ENCODE data around the gene CDKN2B-AS1.

CDKN2B-AS1 gene

GRCh38 chr9:22041775-22042174, 47.2 kb downstream of the CDKN2B-AS1 start:
- peaks cover 20 to 34% of the 10 kb centered on the region in 2 donors for H3K4me1 ChIP-seq (ENCODE audit: control insufficient read depth in 2 of 2, insufficient read depth in 2 of 2, low read length in 2 of 2)
- H3K27ac ChIP-seq (ENCODE audit: low read depth in 2 of 2, low read length in 2 of 2) = peak overlapping the region; percentile 59 to 88
- no peaks in the 10 kb centered on the region for H3K9me3 ChIP-seq (ENCODE audit: control insufficient read depth in 2 of 2, low read length in 2 of 2)
- no peaks in the 10 kb centered on the region for H3K36me3 ChIP-seq (ENCODE audit: control insufficient read depth in 2 of 2, insufficient read depth in 2 of 2, low read length in 2 of 2)
- no peaks in the 10 kb centered on the region for H3K27me3 ChIP-seq (ENCODE audit: control insufficient read depth in 2 of 2, insufficient read depth in 2 of 2, low read length in 2 of 2)
- peak overlapping the region in 1 of 2 donors; percentile 29 for H3K9ac ChIP-seq (ENCODE audit: low read depth in 1 of 2, low read length in 2 of 2)
- peak overlapping the region in 1 of 2 donors; percentile 10 for H3K4me3 ChIP-seq (ENCODE audit: low read length in 2 of 2)

DNA sequence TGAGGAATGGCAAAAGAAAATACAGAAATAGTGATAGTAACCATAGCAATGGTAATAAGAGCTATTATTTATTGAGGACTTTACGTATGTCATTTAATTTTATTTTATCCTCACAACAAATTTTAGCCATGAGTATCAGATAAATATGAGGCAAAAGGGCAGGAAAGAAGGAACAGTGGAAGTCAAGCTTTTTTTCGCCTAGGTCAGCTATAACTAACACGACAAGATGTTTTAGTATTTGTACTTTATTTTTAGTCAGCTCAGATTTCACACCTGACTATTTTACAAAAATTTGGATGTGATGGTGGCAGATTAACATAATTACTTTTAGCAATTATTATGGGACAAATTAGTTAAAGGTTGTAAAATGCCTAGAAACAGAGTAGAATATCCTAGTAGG, 49.3 kb downstream of the CDKN2B-AS1 start:
- H3K36me3 ChIP-seq (ENCODE audit: control insufficient read depth in 2 of 2, insufficient read depth in 2 of 2, low read length in 2 of 2) = no peaks in the 10 kb centered on the region
- H3K27ac ChIP-seq (ENCODE audit: low read depth in 2 of 2, low read length in 2 of 2) = no peak overlapping the region
- H3K9ac ChIP-seq (ENCODE audit: low read depth in 1 of 2, low read length in 2 of 2) = no peak overlapping the region
- H3K27me3 ChIP-seq (ENCODE audit: control insufficient read depth in 2 of 2, insufficient read depth in 2 of 2, low read length in 2 of 2) = no peaks in the 10 kb centered on the region
- no peaks in the 10 kb centered on the region for H3K9me3 ChIP-seq (ENCODE audit: control insufficient read depth in 2 of 2, low read length in 2 of 2)
- peaks cover 9 to 27% of the 10 kb centered on the region in 2 donors for H3K4me1 ChIP-seq (ENCODE audit: control insufficient read depth in 2 of 2, insufficient read depth in 2 of 2, low read length in 2 of 2)
- H3K4me3 ChIP-seq (ENCODE audit: low read length in 2 of 2) = no peak overlapping the region

DNA sequence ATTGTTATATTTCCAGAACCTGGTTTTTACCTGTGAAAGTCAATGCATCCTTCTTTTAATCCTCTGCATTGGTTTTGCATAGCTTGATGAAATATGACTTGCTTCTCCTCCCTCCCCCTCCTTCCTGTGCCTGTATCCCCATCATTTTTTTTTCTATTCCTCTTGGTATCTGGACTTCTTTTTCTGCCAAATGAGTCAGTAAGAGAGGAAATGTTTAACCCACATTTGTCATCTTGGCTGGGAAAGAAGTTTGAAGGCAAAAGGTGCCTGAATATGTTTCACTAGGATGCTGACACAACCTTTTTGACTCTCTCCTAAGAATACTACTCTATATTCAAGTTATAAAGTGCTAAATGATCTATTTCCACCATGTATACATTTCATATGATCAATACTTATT, 50.0 kb downstream of the CDKN2B-AS1 start:
- Histone ChIP-seq H3K4me3 (ENCODE audit: low read length in 2 of 2) (no peak overlapping the region), H3K9ac (ENCODE audit: low read depth in 1 of 2, low read length in 2 of 2) (no peak overlapping the region), H3K27me3 (ENCODE audit: control insufficient read depth in 2 of 2, insufficient read depth in 2 of 2, low read length in 2 of 2) (no peaks in the 10 kb centered on the region), H3K4me1 (ENCODE audit: control insufficient read depth in 2 of 2, insufficient read depth in 2 of 2, low read length in 2 of 2) (peaks cover 6 to 20% of the 10 kb centered on the region in 2 donors), H3K9me3 (ENCODE audit: control insufficient read depth in 2 of 2, low read length in 2 of 2) (no peaks in the 10 kb centered on the region), H3K36me3 (ENCODE audit: control insufficient read depth in 2 of 2, insufficient read depth in 2 of 2, low read length in 2 of 2) (no peaks in the 10 kb centered on the region), H3K27ac (ENCODE audit: low read depth in 2 of 2, low read length in 2 of 2) (no peak overlapping the region)

GRCh38 chr9:22045423-22045822, 50.8 kb downstream of the CDKN2B-AS1 start:
- no peak overlapping the region for H3K4me3 ChIP-seq (ENCODE audit: low read length in 2 of 2)
- no peaks in the 10 kb centered on the region for H3K27me3 ChIP-seq (ENCODE audit: control insufficient read depth in 2 of 2, insufficient read depth in 2 of 2, low read length in 2 of 2)
- H3K27ac ChIP-seq (ENCODE audit: low read depth in 2 of 2, low read length in 2 of 2) = no peak overlapping the region
- H3K9me3 ChIP-seq (ENCODE audit: control insufficient read depth in 2 of 2, low read length in 2 of 2) = no peaks in the 10 kb centered on the region
- H3K9ac ChIP-seq (ENCODE audit: low read depth in 1 of 2, low read length in 2 of 2) = no peak overlapping the region
- peaks cover 4 to 14% of the 10 kb centered on the region in 2 donors for H3K4me1 ChIP-seq (ENCODE audit: control insufficient read depth in 2 of 2, insufficient read depth in 2 of 2, low read length in 2 of 2)
- no peaks in the 10 kb centered on the region for H3K36me3 ChIP-seq (ENCODE audit: control insufficient read depth in 2 of 2, insufficient read depth in 2 of 2, low read length in 2 of 2)

- H3K4me1 ChIP-seq (ENCODE audit: control insufficient read depth in 2 of 2, insufficient read depth in 2 of 2, low read length in 2 of 2) = peaks cover 3 to 8% of the 10 kb centered on the region in 2 donors
- no peaks in the 10 kb centered on the region for H3K9me3 ChIP-seq (ENCODE audit: control insufficient read depth in 2 of 2, low read length in 2 of 2)
- H3K36me3 ChIP-seq (ENCODE audit: control insufficient read depth in 2 of 2, insufficient read depth in 2 of 2, low read length in 2 of 2) = no peaks in the 10 kb centered on the region
- no peaks in the 10 kb centered on the region for H3K27me3 ChIP-seq (ENCODE audit: control insufficient read depth in 2 of 2, insufficient read depth in 2 of 2, low read length in 2 of 2)
- no peak overlapping the region for H3K9ac ChIP-seq (ENCODE audit: low read depth in 1 of 2, low read length in 2 of 2)
- H3K4me3 ChIP-seq (ENCODE audit: low read length in 2 of 2) = no peak overlapping the region
- no peak overlapping the region for H3K27ac ChIP-seq (ENCODE audit: low read depth in 2 of 2, low read length in 2 of 2)
Observed at GRCh38 chr9:22046243-22046885, 51.8 kb downstream of the CDKN2B-AS1 start.

GRCh38 chr9:22047596-22047995, 53.0 kb downstream of the CDKN2B-AS1 start:
- no peak overlapping the region for H3K9ac ChIP-seq (ENCODE audit: low read depth in 1 of 2, low read length in 2 of 2)
- H3K4me3 ChIP-seq (ENCODE audit: low read length in 2 of 2) = no peak overlapping the region
- no peak overlapping the region for H3K27ac ChIP-seq (ENCODE audit: low read depth in 2 of 2, low read length in 2 of 2)
- peaks cover 0 to 1% of the 10 kb centered on the region in 2 donors for H3K4me1 ChIP-seq (ENCODE audit: control insufficient read depth in 2 of 2, insufficient read depth in 2 of 2, low read length in 2 of 2)
- no peaks in the 10 kb centered on the region for H3K27me3 ChIP-seq (ENCODE audit: control insufficient read depth in 2 of 2, insufficient read depth in 2 of 2, low read length in 2 of 2)
- no peaks in the 10 kb centered on the region for H3K36me3 ChIP-seq (ENCODE audit: control insufficient read depth in 2 of 2, insufficient read depth in 2 of 2, low read length in 2 of 2)
- H3K9me3 ChIP-seq (ENCODE audit: control insufficient read depth in 2 of 2, low read length in 2 of 2) = no peaks in the 10 kb centered on the region

DNA sequence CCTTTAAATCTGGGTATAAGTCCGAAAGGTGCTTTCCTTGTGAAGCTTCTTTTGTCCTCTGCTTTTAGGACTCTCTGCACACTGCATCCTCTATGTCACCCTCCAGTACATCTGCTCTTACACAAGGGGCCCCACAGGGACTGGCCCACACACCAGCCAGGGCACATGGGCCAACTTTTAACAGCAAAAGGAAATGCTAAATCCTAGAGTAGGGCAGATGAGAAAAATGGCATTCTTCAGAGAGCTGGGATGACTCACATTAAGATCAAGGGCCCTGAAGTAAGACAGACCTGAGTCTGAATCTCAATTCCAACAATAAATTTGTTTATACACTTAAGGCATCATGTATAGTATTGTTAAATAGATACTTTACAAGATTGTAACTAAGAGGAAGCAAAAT, 54.8 kb downstream of the CDKN2B-AS1 start:
- Histone ChIP-seq H3K27me3 (ENCODE audit: control insufficient read depth in 2 of 2, insufficient read depth in 2 of 2, low read length in 2 of 2) (no peaks in the 10 kb centered on the region), H3K9me3 (ENCODE audit: control insufficient read depth in 2 of 2, low read length in 2 of 2) (no peaks in the 10 kb centered on the region), H3K36me3 (ENCODE audit: control insufficient read depth in 2 of 2, insufficient read depth in 2 of 2, low read length in 2 of 2) (no peaks in the 10 kb centered on the region), H3K4me1 (ENCODE audit: control insufficient read depth in 2 of 2, insufficient read depth in 2 of 2, low read length in 2 of 2) (no peaks in the 10 kb centered on the region), H3K27ac (ENCODE audit: low read depth in 2 of 2, low read length in 2 of 2) (no peak overlapping the region), H3K9ac (ENCODE audit: low read depth in 1 of 2, low read length in 2 of 2) (no peak overlapping the region), H3K4me3 (ENCODE audit: low read length in 2 of 2) (no peak overlapping the region)

DNA sequence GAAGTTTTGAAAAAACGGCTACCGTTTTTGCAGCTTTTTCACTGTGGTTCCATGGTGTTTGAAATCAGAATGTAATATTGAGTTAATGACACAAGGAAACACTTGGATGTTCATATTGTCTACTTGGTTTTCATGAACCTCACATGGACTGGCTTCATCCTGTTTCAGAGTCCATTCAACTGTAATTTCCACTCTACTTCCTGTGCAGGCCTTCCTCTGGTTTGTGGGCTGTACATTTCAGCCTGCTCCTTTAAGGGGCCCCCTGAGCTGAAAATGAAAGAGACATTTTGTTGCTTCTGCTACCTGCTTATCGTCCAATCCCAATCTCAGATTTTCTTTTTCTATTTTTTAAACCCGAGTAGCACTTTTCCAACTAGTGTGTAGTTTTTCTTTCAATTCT, 56.3 kb downstream of the CDKN2B-AS1 start:
- Histone ChIP-seq H3K27me3 (ENCODE audit: control insufficient read depth in 2 of 2, insufficient read depth in 2 of 2, low read length in 2 of 2) (no peaks in the 10 kb centered on the region), H3K36me3 (ENCODE audit: control insufficient read depth in 2 of 2, insufficient read depth in 2 of 2, low read length in 2 of 2) (no peaks in the 10 kb centered on the region), H3K9ac (ENCODE audit: low read depth in 1 of 2, low read length in 2 of 2) (no peak overlapping the region), H3K4me1 (ENCODE audit: control insufficient read depth in 2 of 2, insufficient read depth in 2 of 2, low read length in 2 of 2) (no peaks in the 10 kb centered on the region), H3K9me3 (ENCODE audit: control insufficient read depth in 2 of 2, low read length in 2 of 2) (no peaks in the 10 kb centered on the region), H3K27ac (ENCODE audit: low read depth in 2 of 2, low read length in 2 of 2) (no peak overlapping the region), H3K4me3 (ENCODE audit: low read length in 2 of 2) (no peak overlapping the region)

- H3K9me3 ChIP-seq (ENCODE audit: control insufficient read depth in 2 of 2, low read length in 2 of 2) = no peaks in the 10 kb centered on the region
- H3K4me3 ChIP-seq (ENCODE audit: low read length in 2 of 2) = no peak overlapping the region
- no peak overlapping the region for H3K9ac ChIP-seq (ENCODE audit: low read depth in 1 of 2, low read length in 2 of 2)
- H3K4me1 ChIP-seq (ENCODE audit: control insufficient read depth in 2 of 2, insufficient read depth in 2 of 2, low read length in 2 of 2) = no peaks in the 10 kb centered on the region
- no peaks in the 10 kb centered on the region for H3K36me3 ChIP-seq (ENCODE audit: control insufficient read depth in 2 of 2, insufficient read depth in 2 of 2, low read length in 2 of 2)
- H3K27me3 ChIP-seq (ENCODE audit: control insufficient read depth in 2 of 2, insufficient read depth in 2 of 2, low read length in 2 of 2) = no peaks in the 10 kb centered on the region
- no peak overlapping the region for H3K27ac ChIP-seq (ENCODE audit: low read depth in 2 of 2, low read length in 2 of 2)
Observed at GRCh38 chr9:22052376-22052945, 57.9 kb downstream of the CDKN2B-AS1 start.

DNA sequence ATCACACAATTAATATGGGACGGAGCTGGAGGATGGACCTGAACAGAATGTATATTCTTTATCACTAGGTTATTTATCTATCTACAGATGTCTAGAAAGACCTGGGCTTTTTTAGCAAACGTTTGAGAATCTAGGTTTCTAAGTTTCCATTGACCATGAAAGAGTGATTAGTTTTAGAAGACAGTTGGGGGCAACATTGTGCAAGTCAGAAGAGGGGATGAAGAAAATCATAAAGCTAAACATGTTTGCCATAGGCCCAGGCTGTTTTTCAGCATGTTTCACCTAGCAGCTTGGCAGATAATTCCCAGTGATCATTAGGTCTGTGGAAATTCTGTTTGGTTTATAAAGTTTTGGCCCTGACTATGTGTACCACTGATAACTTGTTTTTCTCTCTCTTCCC, 58.6 kb downstream of the CDKN2B-AS1 start:
- H3K36me3 ChIP-seq (ENCODE audit: control insufficient read depth in 2 of 2, insufficient read depth in 2 of 2, low read length in 2 of 2) = no peaks in the 10 kb centered on the region
- no peaks in the 10 kb centered on the region for H3K9me3 ChIP-seq (ENCODE audit: control insufficient read depth in 2 of 2, low read length in 2 of 2)
- no peaks in the 10 kb centered on the region for H3K4me1 ChIP-seq (ENCODE audit: control insufficient read depth in 2 of 2, insufficient read depth in 2 of 2, low read length in 2 of 2)
- no peaks in the 10 kb centered on the region for H3K27me3 ChIP-seq (ENCODE audit: control insufficient read depth in 2 of 2, insufficient read depth in 2 of 2, low read length in 2 of 2)
- H3K27ac ChIP-seq (ENCODE audit: low read depth in 2 of 2, low read length in 2 of 2) = no peak overlapping the region
- H3K9ac ChIP-seq (ENCODE audit: low read depth in 1 of 2, low read length in 2 of 2) = no peak overlapping the region
- H3K4me3 ChIP-seq (ENCODE audit: low read length in 2 of 2) = no peak overlapping the region
